Trophoblast cell (in vitro differentiated cells and primary cell): Measurements from ENCODE around the gene TUNAR.

Experiments
- DNase-seq, 2 donors: peaks; one replicate each; pipeline ENCODE4 v3.0.0-alpha.2; 2016
- H2AFZ ChIP-seq: 2 replicates; pipeline ENCODE4 v1.6.1; 2013; ENCODE audit warnings: low read length, moderate library complexity, mild to moderate bottlenecking; ENCODE audit not compliant: insufficient read depth, poor library complexity
- H2AK5ac ChIP-seq: 2 replicates; pipeline ENCODE4 v1.6.1; 2013; ENCODE audit warnings: mild to moderate bottlenecking, low read length
- H2BK120ac ChIP-seq: 2 replicates; pipeline ENCODE4 v1.6.1; 2013; ENCODE audit warnings: low read length, mild to moderate bottlenecking, moderate library complexity; ENCODE audit not compliant: insufficient read depth, poor library complexity
- H2BK12ac ChIP-seq: 2 replicates; pipeline ENCODE4 v1.6.1; 2013; ENCODE audit warnings: mild to moderate bottlenecking, low read length, moderate library complexity
- H2BK5ac ChIP-seq: 2 replicates; pipeline ENCODE4 v1.6.1; 2013; ENCODE audit warnings: low read length, low read depth, moderate library complexity, mild to moderate bottlenecking; ENCODE audit not compliant: poor library complexity
- H3K14ac ChIP-seq: 2 replicates; pipeline ENCODE4 v1.6.1; 2013; ENCODE audit warnings: mild to moderate bottlenecking, low read length
- H3K18ac ChIP-seq: 2 replicates; pipeline ENCODE4 v1.6.1; 2013; ENCODE audit warnings: mild to moderate bottlenecking, low read length
- H3K23ac ChIP-seq: 2 replicates; pipeline ENCODE4 v1.6.1; 2013; ENCODE audit warnings: low read length
- H3K27ac ChIP-seq: 2 replicates; pipeline ENCODE4 v1.5.1; 2013; ENCODE audit warnings: low read depth, mild to moderate bottlenecking, inconsistent platforms, low read length, moderate library complexity
- H3K27me3 ChIP-seq: 2 replicates; pipeline ENCODE4 v1.6.1; 2013; ENCODE audit warnings: inconsistent platforms, mild to moderate bottlenecking, low read length, moderate library complexity; ENCODE audit not compliant: insufficient read depth
- H3K36me3 ChIP-seq, 2 experiments: 1 replicate in 1 of 2; 2 replicates in 1 of 2; pipeline ENCODE4 v1.6.1; 2013; ENCODE audit warnings: low read length in 2 of 2, mild to moderate bottlenecking in 2 of 2, moderate library complexity in 1 of 2; ENCODE audit not compliant: insufficient read depth in 2 of 2, control insufficient read depth in 1 of 2
- H3K4ac ChIP-seq: 2 replicates; pipeline ENCODE4 v1.6.1; 2013; ENCODE audit warnings: low read depth, mild to moderate bottlenecking, low read length, moderate library complexity
- H3K4me1 ChIP-seq, 2 experiments: 1 replicate in 1 of 2; 2 replicates in 1 of 2; pipeline ENCODE4 v1.6.1; 2013; ENCODE audit warnings: low read length in 2 of 2, mild to moderate bottlenecking in 2 of 2, moderate library complexity in 1 of 2; ENCODE audit not compliant: insufficient read depth in 2 of 2, control insufficient read depth in 1 of 2
- H3K4me2 ChIP-seq: 2 replicates; pipeline ENCODE4 v1.6.1; 2013; ENCODE audit warnings: inconsistent platforms, mild to moderate bottlenecking, low read length, moderate library complexity
- H3K4me3 ChIP-seq: 2 replicates; pipeline ENCODE4 v1.5.1; 2013; ENCODE audit warnings: mild to moderate bottlenecking, low read depth, low read length, inconsistent platforms
- H3K79me1 ChIP-seq: one replicate; pipeline ENCODE4 v1.6.1; 2013; ENCODE audit warnings: low read length
- H3K79me2 ChIP-seq: 2 replicates; pipeline ENCODE4 v1.6.1; 2013; ENCODE audit warnings: low read length, mild to moderate bottlenecking; ENCODE audit not compliant: control insufficient read depth, insufficient read depth, poor library complexity
- H3K9ac ChIP-seq: 2 replicates; pipeline ENCODE4 v1.6.1; 2013; ENCODE audit warnings: mild to moderate bottlenecking, low read length
- H3K9me3 ChIP-seq: 2 replicates; pipeline ENCODE4 v1.6.1; 2013; ENCODE audit warnings: low read depth, mild to moderate bottlenecking, control low read depth, inconsistent platforms, low read length; ENCODE audit not compliant: insufficient read depth
- H4K12ac ChIP-seq: 2 replicates; pipeline ENCODE4 v1.6.1; 2013; ENCODE audit warnings: low read depth, mild to moderate bottlenecking, low read length, moderate library complexity
- H4K8ac ChIP-seq: 2 replicates; pipeline ENCODE4 v1.6.1; 2013; ENCODE audit warnings: low read depth, mild to moderate bottlenecking, low read length, moderate library complexity
- H4K91ac ChIP-seq: one replicate; pipeline ENCODE4 v1.6.1; 2013; ENCODE audit warnings: low read depth, mild to moderate bottlenecking, low read length, moderate library complexity
- WGBS: extraction: QIAGEN DNeasy Blood & Tissue Kit; methylation state at CpG from one replicate; pipeline ENCODE4 v1.1.7; 2013; ENCODE audit warnings: missing lambda C conversion rate; ENCODE audit not compliant: insufficient read length, insufficient coverage; ENCODE audit errors: extremely low coverage; 5-methylcytosine and 5-hydroxymethylcytosine counted together

The TUNAR gene

GRCh38 chr14:95857275-95857674 lies 19.4 kb upstream of the TUNAR start:
- H4K91ac ChIP-seq = no peak overlapping the region
- H4K8ac ChIP-seq = no peak overlapping the region
- no peak overlapping the region for H3K14ac ChIP-seq
- no peak for DNase-seq
- H3K79me2 ChIP-seq = no peaks in the 10 kb centered on the region
- no peak overlapping the region for H4K12ac ChIP-seq
- H3K23ac ChIP-seq = no peak overlapping the region
- H3K4me2 ChIP-seq = no peak overlapping the region
- H3K27ac ChIP-seq = no peak overlapping the region
- WGBS = no CpG with 5 or more reads among the region's 2 CpGs
- H3K36me3 ChIP-seq = no peaks in the 10 kb centered on the region
- H2AFZ ChIP-seq = no peak overlapping the region
- H3K27me3 ChIP-seq = no peaks in the 10 kb centered on the region
- no peak overlapping the region for H3K4me3 ChIP-seq
- H2BK12ac ChIP-seq = no peak overlapping the region
- H3K4ac ChIP-seq = no peak overlapping the region
- no peak overlapping the region for H3K9ac ChIP-seq
- H3K4me1 ChIP-seq = no peaks in the 10 kb centered on the region
- no peak overlapping the region for H2BK120ac ChIP-seq
- H2BK5ac ChIP-seq = no peak overlapping the region
- H2AK5ac ChIP-seq = no peak overlapping the region
- no peaks in the 10 kb centered on the region for H3K9me3 ChIP-seq
- H3K18ac ChIP-seq = no peak overlapping the region
- no peaks in the 10 kb centered on the region for H3K79me1 ChIP-seq

DNA sequence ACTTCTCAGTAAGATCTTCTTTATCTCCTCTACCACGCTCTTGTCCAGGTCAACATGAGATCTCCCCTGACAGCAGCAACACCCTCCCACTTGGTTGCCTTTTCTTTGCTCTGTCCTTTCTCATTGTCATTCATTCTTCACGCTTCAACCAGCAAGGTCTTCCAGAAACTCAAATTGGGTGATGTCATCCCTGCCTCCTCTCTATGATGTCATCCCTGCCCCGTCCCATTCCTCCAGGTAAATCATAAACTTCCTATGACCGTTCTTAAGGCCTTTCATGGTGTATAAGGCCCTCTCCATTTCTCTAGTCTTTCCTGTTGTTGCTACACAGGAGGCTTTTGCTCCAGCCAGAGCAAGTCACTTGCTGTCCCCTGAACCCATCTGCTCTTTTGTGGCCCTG lies 17.7 kb upstream of the TUNAR start:
- H3K79me1 ChIP-seq = no peaks in the 10 kb centered on the region
- DNase-seq = no peak
- no peak overlapping the region for H2BK5ac ChIP-seq
- no peaks in the 10 kb centered on the region for H3K36me3 ChIP-seq
- no peaks in the 10 kb centered on the region for H3K27me3 ChIP-seq
- H4K12ac ChIP-seq = no peak overlapping the region
- no peak overlapping the region for H3K4me2 ChIP-seq
- H4K8ac ChIP-seq = no peak overlapping the region
- H3K23ac ChIP-seq = no peak overlapping the region
- H2AK5ac ChIP-seq = no peak overlapping the region
- no peak overlapping the region for H3K4ac ChIP-seq
- H2BK12ac ChIP-seq = no peak overlapping the region
- no peaks in the 10 kb centered on the region for H3K4me1 ChIP-seq
- no peak overlapping the region for H4K91ac ChIP-seq
- H3K79me2 ChIP-seq = no peaks in the 10 kb centered on the region
- H2AFZ ChIP-seq = no peak overlapping the region
- H3K4me3 ChIP-seq = no peak overlapping the region
- peak overlapping the region; percentile 18 for H3K9ac ChIP-seq
- no CpG with 5 or more reads among the region's 4 CpGs for WGBS
- H2BK120ac ChIP-seq = no peak overlapping the region
- no peaks in the 10 kb centered on the region for H3K9me3 ChIP-seq
- no peak overlapping the region for H3K14ac ChIP-seq
- H3K27ac ChIP-seq = no peak overlapping the region
- no peak overlapping the region for H3K18ac ChIP-seq

DNA sequence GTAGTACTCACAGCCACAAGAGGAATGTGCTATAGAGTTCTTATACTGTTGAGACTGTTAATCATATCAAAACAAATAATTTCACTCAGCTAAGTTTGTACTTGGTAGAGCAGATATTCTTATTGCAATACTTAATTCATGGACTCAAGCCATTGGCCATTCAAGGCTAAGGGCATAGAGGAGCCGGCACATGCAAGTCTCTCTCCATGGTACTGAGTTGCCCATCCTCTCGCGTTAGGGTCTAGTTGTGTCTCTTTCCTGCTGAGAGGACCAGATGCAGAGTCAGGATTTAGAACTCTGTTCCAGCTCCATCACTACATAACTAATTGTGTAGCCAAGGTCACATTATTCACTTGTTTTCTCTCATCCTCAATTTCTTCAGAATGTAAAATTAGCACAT lies 14.4 kb upstream of the TUNAR start:
- WGBS = no CpG with 5 or more reads among the region's 3 CpGs
- Histone ChIP-seq H4K91ac (no peak overlapping the region), H2BK120ac (no peak overlapping the region), H3K23ac (no peak overlapping the region), H2BK5ac (no peak overlapping the region), H3K4me1 (no peaks in the 10 kb centered on the region), H3K9ac (no peak overlapping the region), H3K4ac (no peak overlapping the region), H3K79me2 (no peaks in the 10 kb centered on the region), H3K27me3 (no peaks in the 10 kb centered on the region), H4K12ac (no peak overlapping the region), H3K14ac (no peak overlapping the region), H2AFZ (no peak overlapping the region), H3K9me3 (no peaks in the 10 kb centered on the region), H4K8ac (no peak overlapping the region), H3K36me3 (no peaks in the 10 kb centered on the region), H3K79me1 (no peaks in the 10 kb centered on the region), H3K18ac (no peak overlapping the region), H2BK12ac (no peak overlapping the region), H3K4me3 (no peak overlapping the region), H3K4me2 (no peak overlapping the region), H2AK5ac (no peak overlapping the region), H3K27ac (no peak overlapping the region)
- peak in 1 of 2 donors; percentile 10 for DNase-seq

DNA sequence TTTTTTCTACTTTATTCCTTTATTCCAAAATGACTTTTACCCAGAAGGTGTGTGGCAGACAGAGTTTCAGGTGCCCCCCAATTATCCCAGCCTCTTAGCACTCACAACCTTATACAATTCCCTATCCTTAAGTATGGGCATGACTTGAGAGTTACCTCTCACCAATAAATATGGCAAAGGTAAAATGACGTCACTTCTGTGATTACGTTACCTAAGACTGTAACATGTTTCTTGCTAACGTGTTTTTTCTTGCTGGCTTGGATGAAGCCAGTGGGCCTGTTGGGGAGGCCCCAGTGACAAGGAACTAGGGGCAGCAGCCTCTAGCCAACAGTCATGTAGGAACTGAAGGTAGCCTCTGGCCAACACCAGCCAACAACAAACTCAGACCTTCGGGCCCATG lies 13.3 kb upstream of the TUNAR start:
- H3K4ac ChIP-seq = no peak overlapping the region
- no peak for DNase-seq
- H2AFZ ChIP-seq = no peak overlapping the region
- no peak overlapping the region for H2BK120ac ChIP-seq
- H3K9me3 ChIP-seq = no peaks in the 10 kb centered on the region
- H3K36me3 ChIP-seq = no peaks in the 10 kb centered on the region
- H3K23ac ChIP-seq = no peak overlapping the region
- H3K27me3 ChIP-seq = no peaks in the 10 kb centered on the region
- no CpG with 5 or more reads among the region's 4 CpGs for WGBS
- H3K4me3 ChIP-seq = no peak overlapping the region
- no peak overlapping the region for H2BK5ac ChIP-seq
- H3K79me2 ChIP-seq = no peaks in the 10 kb centered on the region
- no peak overlapping the region for H2BK12ac ChIP-seq
- no peak overlapping the region for H3K9ac ChIP-seq
- no peak overlapping the region for H4K12ac ChIP-seq
- H3K4me2 ChIP-seq = no peak overlapping the region
- H4K8ac ChIP-seq = no peak overlapping the region
- H2AK5ac ChIP-seq = no peak overlapping the region
- H3K14ac ChIP-seq = no peak overlapping the region
- H3K79me1 ChIP-seq = no peaks in the 10 kb centered on the region
- no peak overlapping the region for H3K27ac ChIP-seq
- no peak overlapping the region for H4K91ac ChIP-seq
- no peaks in the 10 kb centered on the region for H3K4me1 ChIP-seq
- no peak overlapping the region for H3K18ac ChIP-seq
